SK-N-SH (cell line): Measurements from ENCODE around the gene GPER1. TPM values are rescaled to one million over a fixed set of nuclear protein-coding genes. Genes with fewer than 3 reads are reported as not detected.

Source experiments
- CTCF ChIA-PET: fragments of 300-600, 350-600 bp; formaldehyde crosslinking; extraction: SDS; loops from one replicate; lab custom pipeline; 2021; lab: Yijun Ruan, JAX
- POLR2A ChIA-PET: fragments of 350-600 bp; sonication (Branson Sonifier 250); formaldehyde crosslinking; extraction: SDS; loops from one replicate; lab custom pipeline; 2020; ENCODE audit warnings: antibody characterized with exemption, inconsistent platforms; lab: Yijun Ruan, JAX
- DNase-seq: peaks from one replicate; pipeline ENCODE4 v3.0.0; 2012
- H2AFZ ChIP-seq: fragments of 200-600 bp; sonication (generic); 2 replicates; pipeline ENCODE4 v1.8.1; 2016; ENCODE audit warnings: antibody characterized with exemption, mild to moderate bottlenecking, low read depth
- H3F3A ChIP-seq: fragments of 200-600 bp; sonication (generic); replicated peaks from 2 replicates; pipeline ENCODE3; 2016; ENCODE audit warnings: antibody characterized with exemption, mild to moderate bottlenecking; ENCODE audit not compliant: insufficient read depth
- H3K27ac ChIP-seq, 2 experiments: fragments of 200-500 bp in 1 of 2; fragments of 200-600 bp in 1 of 2; sonication (Bioruptor generic) in 1 of 2; sonication (generic), shearing (Covaris generic) in 1 of 2; 2 replicates each; pipeline versions ENCODE4 v1.5.1 to v1.6.1; 2014 to 2016; ENCODE audit warnings: low read depth in 2 of 2, inconsistent platforms in 1 of 2, low read length in 1 of 2, mild to moderate bottlenecking in 1 of 2, mixed read lengths in 1 of 2
- H3K27me3 ChIP-seq: fragments of 200-600 bp; sonication (generic), shearing (Covaris generic); 2 replicates; pipeline ENCODE4 v1.6.1; 2016; ENCODE audit warnings: mixed run types; ENCODE audit not compliant: insufficient read depth
- H3K36me3 ChIP-seq, 2 experiments: fragments of 200-500 bp in 1 of 2; fragments of 200-600 bp in 1 of 2; sonication (Bioruptor generic) in 1 of 2; sonication (generic) in 1 of 2; replicated peaks in 1 of 2; 2 replicates each; pipeline versions ENCODE3 to v1.5.1; 2014 to 2016; ENCODE audit warnings: low read length in 1 of 2, mild to moderate bottlenecking in 1 of 2; ENCODE audit not compliant: insufficient read depth in 2 of 2, control insufficient read depth in 1 of 2
- H3K4me1 ChIP-seq, 2 experiments: fragments of 200-500 bp in 1 of 2; fragments of 200-600 bp in 1 of 2; sonication (Bioruptor generic) in 1 of 2; sonication (generic), shearing (Covaris generic) in 1 of 2; 2 replicates each; pipeline versions ENCODE4 v1.5.1 to v1.6.1; 2014 to 2016; ENCODE audit warnings: low read depth in 1 of 2, low read length in 1 of 2, mixed run types in 1 of 2; ENCODE audit not compliant: insufficient read depth in 2 of 2, control insufficient read depth in 1 of 2
- H3K4me2 ChIP-seq: fragments of 200-600 bp; sonication (generic), shearing (Covaris generic); 2 replicates; pipeline ENCODE4 v1.6.1; 2017; ENCODE audit warnings: mixed run types
- H3K4me3 ChIP-seq, 2 experiments: fragments of 200-500 bp in 1 of 2; fragments of 200-600 bp in 1 of 2; sonication (Bioruptor generic) in 1 of 2; sonication (generic), shearing (Covaris generic) in 1 of 2; 2 replicates each; pipeline versions ENCODE4 v1.5.1 to v1.8.1; 2014 to 2016; ENCODE audit warnings: low read depth in 2 of 2, inconsistent platforms in 1 of 2, low read length in 1 of 2, mild to moderate bottlenecking in 1 of 2, mixed read lengths in 1 of 2, moderate library complexity in 1 of 2
- H3K79me2 ChIP-seq: fragments of 200-600 bp; sonication (generic); 2 replicates; pipeline ENCODE4 v1.8.1; 2017; ENCODE audit warnings: mild to moderate bottlenecking; ENCODE audit not compliant: insufficient read depth
- H3K9ac ChIP-seq: fragments of 200-600 bp; sonication (generic); 2 replicates; pipeline ENCODE4 v1.6.1; 2017; ENCODE audit warnings: mixed run types
- H3K9me2 ChIP-seq: fragments of 200-600 bp; sonication (generic); 2 replicates; pipeline ENCODE4 v1.6.1; 2017; ENCODE audit warnings: mixed run types
- H3K9me3 ChIP-seq: fragments of 200-600 bp; sonication (generic); 2 replicates; pipeline ENCODE4 v1.6.1; 2017; ENCODE audit warnings: mixed run types, mild to moderate bottlenecking, moderate library complexity
- H4K20me1 ChIP-seq: fragments of 200-600 bp; sonication (generic); 2 replicates; pipeline ENCODE4 v1.6.1; 2017; ENCODE audit warnings: mild to moderate bottlenecking, mixed run types; ENCODE audit not compliant: insufficient read depth
- CHD2 ChIP-seq: fragments of 150-350 bp; IDR thresholded peaks from 2 replicates; pipeline ENCODE4 v1.6.1; 2018; ENCODE audit warnings: low read length; ENCODE audit not compliant: partially characterized antibody
- EP300 ChIP-seq, 2 experiments: IDR thresholded peaks; 2 replicates each; pipeline versions ENCODE4 v1.4.0 to v1.6.1; 2012; ENCODE audit warnings: borderline replicate concordance in 1 of 2, low read depth in 1 of 2, low read length in 1 of 2
- FOXJ3 ChIP-seq: sonication (generic); formaldehyde crosslinking; IDR thresholded peaks from 2 replicates; pipeline ENCODE4 v1.5.1; 2020; ENCODE audit warnings: mild to moderate bottlenecking, missing genetic modification reagents
- GABPA ChIP-seq: IDR thresholded peaks from 2 replicates; pipeline ENCODE4 v1.4.0; 2012; ENCODE audit warnings: low read depth, mild to moderate bottlenecking
- MXI1 ChIP-seq: IDR thresholded peaks from 2 replicates; pipeline ENCODE4 v1.6.1; 2012; ENCODE audit warnings: mild to moderate bottlenecking, low read depth, low read length, improper control_type of control experiment
- NRF1 ChIP-seq: IDR thresholded peaks from 2 replicates; pipeline ENCODE4 v1.6.1; 2012; ENCODE audit warnings: low read depth, mild to moderate bottlenecking, low read length
- POLR2AphosphoS5 ChIP-seq: IDR thresholded peaks from 2 replicates; pipeline ENCODE4 v1.6.1; 2012; ENCODE audit warnings: low read depth, low read length
- RCOR1 ChIP-seq: fragments of 150-350 bp; IDR thresholded peaks from 2 replicates; pipeline ENCODE4 v1.6.1; 2017; ENCODE audit warnings: antibody characterized with exemption, low read length
- SIN3A ChIP-seq: IDR thresholded peaks from 2 replicates; pipeline ENCODE4 v1.6.1; 2012; ENCODE audit warnings: low read depth, mild to moderate bottlenecking, low read length, moderate library complexity, borderline replicate concordance
- SMC3 ChIP-seq: IDR thresholded peaks from 2 replicates; pipeline ENCODE4 v1.6.1; 2012; ENCODE audit warnings: low read depth, low read length, improper control_type of control experiment
- TCF12 ChIP-seq: IDR thresholded peaks from 2 replicates; pipeline ENCODE4 v1.4.0; 2012
- WGBS: methylation state at CpG from one replicate; pipeline ENCODE4 v1.1.6; 2017; ENCODE audit warnings: low lambda C conversion rate; 5-methylcytosine and 5-hydroxymethylcytosine counted together
- polyA plus RNA-seq, 3 experiments: library from polyadenylated mRNA; depleted of rRNA; stranded (reverse); fragments of >200 nt; gene quantifications; 2 replicates each; pipeline ENCODE4 v1.2.3, GENCODE V29; 2012
- TF ChIP-seq, protein P1 (sequence below): IDR thresholded peaks from 2 replicates; pipeline ENCODE4; 2012
- TF ChIP-seq, protein P2 (sequence below): IDR thresholded peaks from 2 replicates; pipeline ENCODE4 v1.4.0; 2012; ENCODE audit warnings: low read depth, borderline replicate concordance
- TF ChIP-seq, protein P3 (sequence below): fragments of 150-350 bp; IDR thresholded peaks from 2 replicates; pipeline ENCODE4 v1.6.1; 2017; ENCODE audit warnings: antibody characterized with exemption, low read length, low read depth, borderline replicate concordance
- TF ChIP-seq, protein P4 (sequence below): IDR thresholded peaks from 2 replicates; pipeline ENCODE4 v1.4.0; 2012; ENCODE audit warnings: low read depth
- TF ChIP-seq, protein P5 (sequence below): IDR thresholded peaks from 2 replicates; pipeline ENCODE4 v1.4.0; 2012; ENCODE audit warnings: low read depth, borderline replicate concordance

The GPER1 gene
- polyA plus RNA-seq, 1 of the 3 experiments (the other 2 are of a cell fraction), result 6.4 TPM

DNA sequence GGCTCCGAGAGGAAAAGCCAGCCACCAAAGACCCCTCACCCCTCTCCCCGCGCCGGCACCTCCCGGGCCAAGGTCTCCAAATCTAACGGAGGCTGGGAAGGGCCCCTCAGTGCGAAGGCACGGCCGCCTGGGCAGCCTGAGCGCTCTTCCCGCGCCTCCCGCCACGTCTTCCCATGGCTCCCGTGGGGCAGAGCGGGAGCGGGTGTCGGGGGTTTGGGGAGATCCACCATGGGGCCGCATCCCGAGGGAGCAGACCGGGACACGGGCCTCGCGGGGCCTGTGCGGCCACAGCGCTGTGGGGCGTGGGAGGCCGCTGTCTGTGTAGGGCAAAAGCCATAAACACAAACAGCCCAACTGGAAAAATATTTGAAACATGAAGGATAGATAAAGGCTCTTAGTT, 22.4 kb downstream of the GPER1 start (continued):
- TF ChIP-seq CHD2, result no peak
- TF ChIP-seq EP300 (IDR thresholded peaks at IDR 0.05; ENCODE audit: borderline replicate concordance in 1 of 2, low read depth in 1 of 2, low read length in 1 of 2), result no peak
- no peak for TF ChIP-seq GABPA
- TF ChIP-seq, all 33 proteins: peak for 0

DNA sequence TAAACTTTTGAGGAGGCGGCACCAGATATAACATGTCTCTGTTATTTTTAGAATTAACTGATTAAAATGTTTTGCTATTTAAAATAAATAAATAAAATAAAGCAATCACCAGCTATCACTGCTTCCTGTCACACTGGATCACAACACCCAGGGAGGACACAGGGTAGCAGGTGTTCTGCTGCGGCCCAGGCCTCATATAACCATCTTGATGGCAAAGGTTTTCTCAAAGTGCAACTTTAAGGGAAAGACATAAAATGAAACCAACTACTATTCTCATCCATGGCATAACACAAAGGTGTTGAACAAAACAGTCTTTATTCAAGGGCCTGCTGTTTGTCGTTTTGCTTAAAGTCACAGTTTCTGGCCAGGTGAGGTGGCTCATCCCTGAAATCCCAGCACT, 23.2 kb downstream of the GPER1 start:
- WGBS, result 97% methylated on average over 3 of the region's 3 CpGs
- H4K20me1 ChIP-seq, result peaks cover 19% of the 10 kb centered on the region; the same call in 1 of the 2 replicates
- H3K27me3 ChIP-seq, result no peaks in the 10 kb centered on the region
- no peaks in the 10 kb centered on the region for H3F3A ChIP-seq
- POLR2A ChIA-PET, result no interaction called here
- no peaks in the 10 kb centered on the region for H3K9me2 ChIP-seq
- no peak overlapping the region for H3K4me3 ChIP-seq
- H3K9ac ChIP-seq, result no peak overlapping the region
- H3K4me1 ChIP-seq, result no peaks in the 10 kb centered on the region
- H2AFZ ChIP-seq, result no peak overlapping the region
- CTCF ChIA-PET, result interaction anchor here (0.8 to 6.0 kb wide), 3 partner anchors 16 to 118 kb away, joined by 3 to 34 read pairs (median 3); no protein-coding TSS in a partner anchor
- H3K4me2 ChIP-seq, result no peak overlapping the region
- TF ChIP-seq TCF12, result no peak
- TF ChIP-seq, protein P1, sequence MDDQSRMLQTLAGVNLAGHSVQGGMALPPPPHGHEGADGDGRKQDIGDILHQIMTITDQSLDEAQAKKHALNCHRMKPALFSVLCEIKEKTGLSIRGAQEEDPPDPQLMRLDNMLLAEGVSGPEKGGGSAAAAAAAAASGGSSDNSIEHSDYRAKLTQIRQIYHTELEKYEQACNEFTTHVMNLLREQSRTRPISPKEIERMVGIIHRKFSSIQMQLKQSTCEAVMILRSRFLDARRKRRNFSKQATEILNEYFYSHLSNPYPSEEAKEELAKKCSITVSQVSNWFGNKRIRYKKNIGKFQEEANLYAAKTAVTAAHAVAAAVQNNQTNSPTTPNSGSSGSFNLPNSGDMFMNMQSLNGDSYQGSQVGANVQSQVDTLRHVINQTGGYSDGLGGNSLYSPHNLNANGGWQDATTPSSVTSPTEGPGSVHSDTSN, result no peak
- no peak for TF ChIP-seq POLR2AphosphoS5
- no peak for TF ChIP-seq NRF1
- TF ChIP-seq CHD2, result no peak
- TF ChIP-seq, protein P2, sequence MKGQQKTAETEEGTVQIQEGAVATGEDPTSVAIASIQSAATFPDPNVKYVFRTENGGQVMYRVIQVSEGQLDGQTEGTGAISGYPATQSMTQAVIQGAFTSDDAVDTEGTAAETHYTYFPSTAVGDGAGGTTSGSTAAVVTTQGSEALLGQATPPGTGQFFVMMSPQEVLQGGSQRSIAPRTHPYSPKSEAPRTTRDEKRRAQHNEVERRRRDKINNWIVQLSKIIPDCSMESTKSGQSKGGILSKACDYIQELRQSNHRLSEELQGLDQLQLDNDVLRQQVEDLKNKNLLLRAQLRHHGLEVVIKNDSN, result no peak
- no peak for TF ChIP-seq FOXJ3 (CRISPR knock-in tag)
- TF ChIP-seq SIN3A, result no peak
- TF ChIP-seq, protein P3, sequence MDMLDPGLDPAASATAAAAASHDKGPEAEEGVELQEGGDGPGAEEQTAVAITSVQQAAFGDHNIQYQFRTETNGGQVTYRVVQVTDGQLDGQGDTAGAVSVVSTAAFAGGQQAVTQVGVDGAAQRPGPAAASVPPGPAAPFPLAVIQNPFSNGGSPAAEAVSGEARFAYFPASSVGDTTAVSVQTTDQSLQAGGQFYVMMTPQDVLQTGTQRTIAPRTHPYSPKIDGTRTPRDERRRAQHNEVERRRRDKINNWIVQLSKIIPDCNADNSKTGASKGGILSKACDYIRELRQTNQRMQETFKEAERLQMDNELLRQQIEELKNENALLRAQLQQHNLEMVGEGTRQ, result no peak
- H3K9me3 ChIP-seq, result no peaks in the 10 kb centered on the region
- peaks cover 0 to 15% of the 10 kb centered on the region in 2 experiments for H3K36me3 ChIP-seq
- H3K27ac ChIP-seq, result no peak overlapping the region; a peak in 1 of 4 replicates
- H3K79me2 ChIP-seq, result peaks cover 22% of the 10 kb centered on the region
- no peak for DNase-seq

DNA sequence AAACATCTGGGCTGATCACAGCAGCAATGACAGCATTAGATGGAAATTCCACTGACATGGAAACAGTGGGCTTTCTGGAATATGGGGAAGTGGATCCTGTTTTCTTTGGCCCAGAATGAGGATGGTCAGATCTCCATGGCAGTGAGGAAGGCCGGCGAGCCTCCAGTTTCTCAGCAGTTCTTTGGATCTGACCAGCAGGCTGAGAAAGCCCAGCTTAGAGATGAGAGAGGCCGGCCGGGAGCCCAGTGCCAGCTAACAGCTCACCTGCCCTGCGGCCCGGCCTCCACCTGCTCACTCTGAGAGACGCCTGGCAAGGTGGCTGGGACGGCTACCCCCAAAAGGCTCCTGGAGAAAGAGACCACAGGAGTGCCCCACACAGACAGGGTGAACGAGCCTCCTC, 24.2 kb downstream of the GPER1 start:
- Histone ChIP-seq H3K27ac (no peak overlapping the region; a peak in 1 of 4 replicates), H3K9me2 (no peaks in the 10 kb centered on the region), H2AFZ (no peak overlapping the region), H3K36me3 (peaks cover 0 to 13% of the 10 kb centered on the region in 2 experiments), H3K4me2 (no peak overlapping the region), H3K9ac (no peak overlapping the region), H3K79me2 (peaks cover 22% of the 10 kb centered on the region), H3F3A (no peaks in the 10 kb centered on the region), H3K4me3 (no peak overlapping the region), H3K27me3 (no peaks in the 10 kb centered on the region), H3K9me3 (no peaks in the 10 kb centered on the region), H4K20me1 (peaks cover 17% of the 10 kb centered on the region; the same call in 1 of the 2 replicates), H3K4me1 (no peaks in the 10 kb centered on the region)
- TF ChIP-seq, protein P3, result no peak
- TF ChIP-seq, protein P4, sequence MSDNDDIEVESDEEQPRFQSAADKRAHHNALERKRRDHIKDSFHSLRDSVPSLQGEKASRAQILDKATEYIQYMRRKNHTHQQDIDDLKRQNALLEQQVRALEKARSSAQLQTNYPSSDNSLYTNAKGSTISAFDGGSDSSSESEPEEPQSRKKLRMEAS, result no peak
- TF ChIP-seq MXI1 (no peak), RCOR1 (no peak), FOXJ3 (CRISPR knock-in tag) (no peak), SMC3 (no peak)
- TF ChIP-seq, protein P5, sequence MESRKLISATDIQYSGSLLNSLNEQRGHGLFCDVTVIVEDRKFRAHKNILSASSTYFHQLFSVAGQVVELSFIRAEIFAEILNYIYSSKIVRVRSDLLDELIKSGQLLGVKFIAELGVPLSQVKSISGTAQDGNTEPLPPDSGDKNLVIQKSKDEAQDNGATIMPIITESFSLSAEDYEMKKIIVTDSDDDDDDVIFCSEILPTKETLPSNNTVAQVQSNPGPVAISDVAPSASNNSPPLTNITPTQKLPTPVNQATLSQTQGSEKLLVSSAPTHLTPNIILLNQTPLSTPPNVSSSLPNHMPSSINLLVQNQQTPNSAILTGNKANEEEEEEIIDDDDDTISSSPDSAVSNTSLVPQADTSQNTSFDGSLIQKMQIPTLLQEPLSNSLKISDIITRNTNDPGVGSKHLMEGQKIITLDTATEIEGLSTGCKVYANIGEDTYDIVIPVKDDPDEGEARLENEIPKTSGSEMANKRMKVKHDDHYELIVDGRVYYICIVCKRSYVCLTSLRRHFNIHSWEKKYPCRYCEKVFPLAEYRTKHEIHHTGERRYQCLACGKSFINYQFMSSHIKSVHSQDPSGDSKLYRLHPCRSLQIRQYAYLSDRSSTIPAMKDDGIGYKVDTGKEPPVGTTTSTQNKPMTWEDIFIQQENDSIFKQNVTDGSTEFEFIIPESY, result no peak
- no peak for DNase-seq
- POLR2A ChIA-PET, result no interaction called here
- CTCF ChIA-PET, result interaction anchor here (0.8 to 6.0 kb wide), 5 partner anchors 12 to 119 kb away, joined by 3 to 34 read pairs (median 7); no protein-coding TSS in a partner anchor
- 99% methylated on average over 6 of the region's 9 CpGs for WGBS
